ENCODE results near the gene MICAL2. TPM values are rescaled to one million over a fixed set of nuclear protein-coding genes. Genes with fewer than 3 reads are reported as not detected.

The MICAL2 gene
- total RNA-seq, 4 donors from 2014 or later, result 195 to 499 (median 259) TPM

- intact Hi-C loops (cut with DNase I), result no loop called here
- Histone ChIP-seq H3K9me3 (no peaks in the 10 kb centered on the region), H3K36me3 (peaks cover 11 to 78% (median 56%) of the 10 kb centered on the region in 4 donors), H3K4me3 (no peak overlapping the region), H3K27me3 (no peaks in the 10 kb centered on the region), H3K4me1 (peaks cover 41 to 75% (median 63%) of the 10 kb centered on the region in 4 donors), H3K27ac (replicated peaks in 1 of 4) (peak overlapping the region; percentile 69 to 83 (median 76))
- TF ChIP-seq POLR2A (IDR thresholded peaks at IDR 0.05; ENCODE audit: low read depth) (no peak), POLR2AphosphoS5 (IDR thresholded peaks at IDR 0.05) (peak in 1 of 2 donors; percentile 58)
- WGBS, result 57% methylated on average over 16 of the region's 17 CpGs
- DNase-seq (ENCODE audit: extremely low spot score), result no peak
Observed at GRCh38 chr11:12222055-12222792, 111.8 kb downstream of the MICAL2 start.

- no peaks in the 10 kb centered on the region for H3K27me3 ChIP-seq
- H3K4me3 ChIP-seq, result no peak overlapping the region
- no peaks in the 10 kb centered on the region for H3K9me3 ChIP-seq
- peaks cover 20 to 80% (median 62%) of the 10 kb centered on the region in 4 donors for H3K36me3 ChIP-seq
- TF ChIP-seq POLR2A (IDR thresholded peaks at IDR 0.05; ENCODE audit: low read depth) (no peak), POLR2AphosphoS5 (IDR thresholded peaks at IDR 0.05) (no peak), EP300 (IDR thresholded peaks at IDR 0.05) (no peak)
- peak overlapping the region; percentile 34 to 83 (median 64) for H3K27ac ChIP-seq (replicated peaks in 1 of 4)
- 63% methylated on average over 6 of the region's 7 CpGs for WGBS
- H3K4me1 ChIP-seq, result peaks cover 36 to 58% (median 50%) of the 10 kb centered on the region in 4 donors
- intact Hi-C loops (cut with DNase I), result no loop called here
- no peak for DNase-seq (ENCODE audit: extremely low spot score)
Observed at GRCh38 chr11:12223771-12224536, 113.6 kb downstream of the MICAL2 start.

- Histone ChIP-seq H3K27me3 (no peaks in the 10 kb centered on the region), H3K27ac (replicated peaks in 1 of 4) (peak overlapping the region; percentile 34 to 83 (median 64)), H3K9me3 (no peaks in the 10 kb centered on the region), H3K36me3 (peaks cover 25 to 85% (median 67%) of the 10 kb centered on the region in 4 donors), H3K4me1 (peaks cover 36 to 52% (median 45%) of the 10 kb centered on the region in 4 donors), H3K4me3 (no peak overlapping the region)
- TF ChIP-seq POLR2AphosphoS5 (IDR thresholded peaks at IDR 0.05) (peak in 1 of 2 donors; percentile 16), EP300 (IDR thresholded peaks at IDR 0.05) (no peak)
- WGBS, result 48% methylated on average over 12 of the region's 12 CpGs
- DNase-seq (ENCODE audit: extremely low spot score), result peak; percentile 95
- intact Hi-C loops (cut with DNase I), result no loop called here
Observed at GRCh38 chr11:12224537-12224893, 114.1 kb downstream of the MICAL2 start.

GRCh38 chr11:12225046-12225739 is 114.8 kb downstream of the MICAL2 start:
- DNase-seq (ENCODE audit: extremely low spot score), result no peak
- H3K4me3 ChIP-seq, result no peak overlapping the region
- no peak for TF ChIP-seq POLR2AphosphoS5 (IDR thresholded peaks at IDR 0.05)
- no peak for TF ChIP-seq CTCF (IDR thresholded peaks at IDR 0.05)
- TF ChIP-seq EP300 (IDR thresholded peaks at IDR 0.05), result no peak
- TF ChIP-seq POLR2A (IDR thresholded peaks at IDR 0.05; ENCODE audit: low read depth), result no peak
- no peaks in the 10 kb centered on the region for H3K9me3 ChIP-seq
- intact Hi-C loops (cut with DNase I), result no loop called here
- peak overlapping the region in 3 of 4 donors; percentile 34 to 83 (median 80) for H3K27ac ChIP-seq (replicated peaks in 1 of 4)
- 88% methylated on average over 8 of the region's 8 CpGs for WGBS
- H3K27me3 ChIP-seq, result no peaks in the 10 kb centered on the region
- H3K4me1 ChIP-seq, result peaks cover 29 to 46% (median 38%) of the 10 kb centered on the region in 4 donors
- peaks cover 32 to 92% (median 74%) of the 10 kb centered on the region in 4 donors for H3K36me3 ChIP-seq

- TF ChIP-seq POLR2AphosphoS5 (IDR thresholded peaks at IDR 0.05) (no peak), CTCF (IDR thresholded peaks at IDR 0.05) (no peak), POLR2A (IDR thresholded peaks at IDR 0.05; ENCODE audit: low read depth) (no peak), EP300 (IDR thresholded peaks at IDR 0.05) (no peak)
- peak overlapping the region in 3 of 4 donors; percentile 3 to 83 (median 80) for H3K27ac ChIP-seq (replicated peaks in 1 of 4)
- H3K4me3 ChIP-seq, result no peak overlapping the region
- DNase-seq (ENCODE audit: extremely low spot score), result no peak
- WGBS, result 96% methylated on average over 8 of the region's 8 CpGs
- H3K9me3 ChIP-seq, result no peaks in the 10 kb centered on the region
- H3K36me3 ChIP-seq, result peaks cover 38 to 100% (median 83%) of the 10 kb centered on the region in 4 donors
- H3K4me1 ChIP-seq, result peaks cover 20 to 37% (median 29%) of the 10 kb centered on the region in 4 donors
- no peaks in the 10 kb centered on the region for H3K27me3 ChIP-seq
- intact Hi-C loops (cut with DNase I), result no loop called here
Observed at GRCh38 chr11:12226093-12226492, 115.7 kb downstream of the MICAL2 start.

All from esophagus muscularis mucosa (tissue), 4 donors.